ENCODE data around the gene SELENOT.

DNA sequence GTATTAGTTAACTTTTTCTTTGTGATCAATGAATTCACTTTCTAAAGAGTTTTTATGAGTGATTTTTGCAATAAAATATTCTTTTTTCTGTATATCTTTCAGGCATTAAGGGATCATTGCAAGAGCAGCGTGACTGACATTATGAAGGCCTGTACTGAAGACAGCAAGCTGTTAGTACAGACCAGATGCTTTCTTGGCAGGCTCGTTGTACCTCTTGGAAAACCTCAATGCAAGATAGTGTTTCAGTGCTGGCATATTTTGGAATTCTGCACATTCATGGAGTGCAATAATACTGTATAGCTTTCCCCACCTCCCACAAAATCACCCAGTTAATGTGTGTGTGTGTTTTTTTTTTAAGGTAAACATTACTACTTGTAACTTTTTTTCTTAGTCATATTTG lies 24.4 kb downstream of the SELENOT start:
- TF ChIP-seq, protein P1, sequence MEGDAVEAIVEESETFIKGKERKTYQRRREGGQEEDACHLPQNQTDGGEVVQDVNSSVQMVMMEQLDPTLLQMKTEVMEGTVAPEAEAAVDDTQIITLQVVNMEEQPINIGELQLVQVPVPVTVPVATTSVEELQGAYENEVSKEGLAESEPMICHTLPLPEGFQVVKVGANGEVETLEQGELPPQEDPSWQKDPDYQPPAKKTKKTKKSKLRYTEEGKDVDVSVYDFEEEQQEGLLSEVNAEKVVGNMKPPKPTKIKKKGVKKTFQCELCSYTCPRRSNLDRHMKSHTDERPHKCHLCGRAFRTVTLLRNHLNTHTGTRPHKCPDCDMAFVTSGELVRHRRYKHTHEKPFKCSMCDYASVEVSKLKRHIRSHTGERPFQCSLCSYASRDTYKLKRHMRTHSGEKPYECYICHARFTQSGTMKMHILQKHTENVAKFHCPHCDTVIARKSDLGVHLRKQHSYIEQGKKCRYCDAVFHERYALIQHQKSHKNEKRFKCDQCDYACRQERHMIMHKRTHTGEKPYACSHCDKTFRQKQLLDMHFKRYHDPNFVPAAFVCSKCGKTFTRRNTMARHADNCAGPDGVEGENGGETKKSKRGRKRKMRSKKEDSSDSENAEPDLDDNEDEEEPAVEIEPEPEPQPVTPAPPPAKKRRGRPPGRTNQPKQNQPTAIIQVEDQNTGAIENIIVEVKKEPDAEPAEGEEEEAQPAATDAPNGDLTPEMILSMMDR (IDR thresholded peaks at IDR 0.05) = no peak
- no peak for TF ChIP-seq EZH2 (IDR thresholded peaks at IDR 0.05; ENCODE audit: borderline replicate concordance, insufficient read depth, low read depth, low read length, poor library complexity, severe bottlenecking)
